ENCODE results near the gene INPP5A.
"Not testable (repeated sequence)": the region's sequence is repeated elsewhere in the genome, so short reads cannot be mapped to it uniquely, and the experiment has no call there.

Gene INPP5A

DNA sequence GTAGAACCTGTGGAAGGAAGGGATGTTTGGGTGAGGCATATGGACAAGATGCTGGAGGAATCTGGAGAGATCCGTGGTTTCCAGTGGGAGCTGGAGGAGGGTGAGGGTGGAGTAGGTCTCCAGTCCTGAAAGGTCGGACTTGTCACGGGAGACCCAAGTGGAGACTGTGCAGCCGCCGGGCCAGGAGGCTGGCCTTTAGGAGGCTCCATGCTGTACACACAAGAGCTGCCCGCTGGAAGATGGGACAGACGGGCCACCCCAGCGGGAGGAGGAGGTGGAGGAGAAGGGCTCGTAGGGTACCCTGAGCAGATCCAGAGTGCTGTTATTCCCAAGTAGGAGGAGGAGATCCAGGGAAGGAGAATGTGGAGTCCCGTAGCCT lies 141.6 kb downstream of the INPP5A start:
- TF ChIP-seq CTCF (conservative IDR thresholded peaks at IDR 0.05; ENCODE audit: low read length), result no peak
- no peak for TF ChIP-seq EZH2phosphoT487 (IDR thresholded peaks at IDR 0.05; ENCODE audit: borderline replicate concordance)
- Histone ChIP-seq H3K4me1 (ENCODE audit: insufficient read depth, low read length, poor library complexity, severe bottlenecking) (peaks cover 3% of the 10 kb centered on the region), H3K9ac (ENCODE audit: low read depth, low read length, poor library complexity, severe bottlenecking) (no peak overlapping the region), H3K4me3 (ENCODE audit: low read length, poor library complexity, severe bottlenecking) (no peak overlapping the region), H3K79me2 (ENCODE audit: insufficient read depth, low read length) (no peaks in the 10 kb centered on the region), H3K36me3 (ENCODE audit: insufficient read depth, low read length) (no peaks in the 10 kb centered on the region), H3K27me3 (ENCODE audit: insufficient read depth, low read length, poor library complexity, severe bottlenecking) (no peaks in the 10 kb centered on the region), H3K9me3 (ENCODE audit: insufficient read depth, low read depth, low read length) (no peaks in the 10 kb centered on the region), H3K4me2 (ENCODE audit: low read depth, low read length, poor library complexity, severe bottlenecking) (no peak overlapping the region), H2AFZ (ENCODE audit: low read length) (no peak overlapping the region), H4K20me1 (ENCODE audit: insufficient read depth, low read length, poor library complexity, severe bottlenecking) (no peaks in the 10 kb centered on the region), H3K9me2 (replicated peaks; ENCODE audit: low read depth, low read length) (no peaks in the 10 kb centered on the region), H3F3A (ENCODE audit: low read depth) (no peaks in the 10 kb centered on the region)

DNA sequence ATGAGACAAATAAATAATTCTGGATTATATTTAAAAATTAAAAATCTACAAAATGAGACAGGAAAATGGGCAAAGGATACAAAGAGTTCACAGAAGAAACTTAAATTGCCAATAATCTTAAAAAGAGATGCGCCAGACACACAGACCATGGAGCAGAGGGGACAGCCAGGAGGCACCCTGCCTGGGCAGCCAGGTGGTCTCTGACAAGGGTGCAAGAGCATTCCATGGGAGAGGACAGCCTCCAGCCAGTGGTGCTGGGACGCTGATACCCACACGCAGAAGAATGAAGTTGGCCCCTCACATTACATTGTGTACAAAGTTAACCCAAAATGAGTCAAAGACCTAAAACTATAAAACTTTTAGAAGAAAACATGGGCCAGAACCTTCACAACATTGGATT lies 142.1 kb downstream of the INPP5A start:
- Histone ChIP-seq H2AFZ (ENCODE audit: low read length) (no peak overlapping the region), H3K4me3 (ENCODE audit: low read length, poor library complexity, severe bottlenecking) (no peak overlapping the region), H4K20me1 (ENCODE audit: insufficient read depth, low read length, poor library complexity, severe bottlenecking) (no peaks in the 10 kb centered on the region), H3K9me2 (replicated peaks; ENCODE audit: low read depth, low read length) (no peaks in the 10 kb centered on the region), H3K9ac (ENCODE audit: low read depth, low read length, poor library complexity, severe bottlenecking) (no peak overlapping the region), H3K27me3 (ENCODE audit: insufficient read depth, low read length, poor library complexity, severe bottlenecking) (no peaks in the 10 kb centered on the region), H3K9me3 (ENCODE audit: insufficient read depth, low read depth, low read length) (no peaks in the 10 kb centered on the region), H3K79me2 (ENCODE audit: insufficient read depth, low read length) (no peaks in the 10 kb centered on the region), H3F3A (ENCODE audit: low read depth) (no peaks in the 10 kb centered on the region), H3K4me1 (ENCODE audit: insufficient read depth, low read length, poor library complexity, severe bottlenecking) (peaks cover 8% of the 10 kb centered on the region), H3K4me2 (ENCODE audit: low read depth, low read length, poor library complexity, severe bottlenecking) (no peak overlapping the region), H3K36me3 (ENCODE audit: insufficient read depth, low read length) (no peaks in the 10 kb centered on the region)
- TF ChIP-seq EZH2phosphoT487 (IDR thresholded peaks at IDR 0.05; ENCODE audit: borderline replicate concordance), result no peak
- TF ChIP-seq CTCF (conservative IDR thresholded peaks at IDR 0.05; ENCODE audit: low read length), result no peak

DNA sequence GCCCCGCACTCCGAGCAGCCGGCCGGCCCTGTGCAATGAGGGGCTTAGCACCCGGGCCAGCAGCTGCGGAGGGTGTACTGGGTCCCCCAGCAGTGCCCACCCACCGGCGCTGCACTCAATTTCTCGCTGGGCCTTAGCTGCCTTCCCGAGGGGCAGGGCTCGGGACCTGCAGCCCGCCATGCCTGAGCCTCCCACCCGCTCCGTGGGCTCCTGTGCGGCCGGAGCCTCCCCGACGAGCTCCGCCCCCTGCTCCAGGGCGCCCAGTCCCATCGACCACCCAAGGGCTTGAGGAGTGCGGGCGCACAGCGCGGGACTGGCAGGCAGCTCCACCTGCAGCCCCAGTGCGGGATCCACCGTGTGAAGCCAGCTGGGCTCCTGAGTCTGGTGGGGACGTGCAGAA lies 143.2 kb downstream of the INPP5A start:
- H4K20me1 ChIP-seq (ENCODE audit: insufficient read depth, low read length, poor library complexity, severe bottlenecking); H3K36me3 ChIP-seq (ENCODE audit: insufficient read depth, low read length); H3K4me2 ChIP-seq (ENCODE audit: low read depth, low read length, poor library complexity, severe bottlenecking); H3K9ac ChIP-seq (ENCODE audit: low read depth, low read length, poor library complexity, severe bottlenecking); H3K79me2 ChIP-seq (ENCODE audit: insufficient read depth, low read length); H2AFZ ChIP-seq (ENCODE audit: low read length); H3K27me3 ChIP-seq (ENCODE audit: insufficient read depth, low read length, poor library complexity, severe bottlenecking); H3K9me2 ChIP-seq (replicated peaks; ENCODE audit: low read depth, low read length); H3F3A ChIP-seq (ENCODE audit: low read depth); H3K4me3 ChIP-seq (ENCODE audit: low read length, poor library complexity, severe bottlenecking); H3K9me3 ChIP-seq (ENCODE audit: insufficient read depth, low read depth, low read length): not testable (repeated sequence)
- H3K4me1 ChIP-seq (ENCODE audit: insufficient read depth, low read length, poor library complexity, severe bottlenecking), result peaks cover 19% of the 10 kb centered on the region

DNA sequence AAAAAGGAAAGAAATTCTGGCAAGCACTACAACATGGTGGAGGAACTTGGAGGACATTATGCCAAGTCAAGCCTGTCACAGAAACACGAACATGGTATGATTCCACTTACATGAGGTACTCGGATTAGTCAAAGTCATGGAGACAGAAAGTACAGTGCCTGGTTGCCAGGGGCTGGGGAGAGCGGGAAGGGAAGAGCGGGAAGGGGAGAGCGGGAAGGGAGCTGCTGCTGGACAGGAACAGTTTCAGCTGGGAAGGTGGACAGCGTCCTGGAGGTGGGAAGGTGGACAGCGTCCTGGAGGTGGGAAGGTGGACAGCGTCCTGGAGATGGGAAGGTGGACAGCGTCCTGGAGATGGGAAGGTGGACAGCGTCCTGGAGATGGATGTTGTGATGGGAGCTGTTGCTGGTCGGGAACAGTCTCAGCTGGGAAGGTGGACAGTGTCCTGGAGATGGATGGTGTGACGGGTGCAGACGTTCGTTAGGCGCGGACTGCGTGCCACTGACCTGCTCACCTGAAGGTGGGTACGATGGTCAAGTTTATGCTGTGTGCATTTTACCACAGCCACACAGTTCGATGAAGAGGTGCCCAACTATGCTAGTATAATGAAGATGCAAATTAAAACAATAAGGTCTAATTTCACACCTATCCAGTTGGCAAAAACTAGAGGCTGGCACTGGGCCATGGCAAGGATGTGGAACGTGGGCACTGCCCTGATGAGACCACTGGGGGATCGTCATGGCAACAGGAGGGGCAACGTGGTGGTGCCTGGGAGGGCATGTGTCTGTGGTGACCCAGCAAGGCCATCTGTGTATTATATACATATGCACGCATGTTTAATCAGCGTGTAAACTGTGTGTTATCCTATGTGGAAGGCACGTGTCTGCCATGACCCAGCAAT lies 144.5 kb downstream of the INPP5A start:
- Histone ChIP-seq H3K79me2 (ENCODE audit: insufficient read depth, low read length) (peaks cover 8% of the 10 kb centered on the region; the same call in 1 of the 2 replicates), H2AFZ (ENCODE audit: low read length) (no peak overlapping the region), H3K4me1 (ENCODE audit: insufficient read depth, low read length, poor library complexity, severe bottlenecking) (peaks cover 21% of the 10 kb centered on the region), H3K4me2 (ENCODE audit: low read depth, low read length, poor library complexity, severe bottlenecking) (no peak overlapping the region), H3F3A (ENCODE audit: low read depth) (no peaks in the 10 kb centered on the region), H3K9ac (ENCODE audit: low read depth, low read length, poor library complexity, severe bottlenecking) (no peak overlapping the region), H3K9me3 (ENCODE audit: insufficient read depth, low read depth, low read length) (no peaks in the 10 kb centered on the region), H4K20me1 (ENCODE audit: insufficient read depth, low read length, poor library complexity, severe bottlenecking) (peaks cover 4% of the 10 kb centered on the region), H3K27me3 (ENCODE audit: insufficient read depth, low read length, poor library complexity, severe bottlenecking) (no peaks in the 10 kb centered on the region), H3K9me2 (replicated peaks; ENCODE audit: low read depth, low read length) (no peaks in the 10 kb centered on the region), H3K36me3 (ENCODE audit: insufficient read depth, low read length) (no peaks in the 10 kb centered on the region), H3K4me3 (ENCODE audit: low read length, poor library complexity, severe bottlenecking) (no peak overlapping the region)
- no peak for TF ChIP-seq CTCF (conservative IDR thresholded peaks at IDR 0.05; ENCODE audit: low read length)
- no peak for TF ChIP-seq EZH2phosphoT487 (IDR thresholded peaks at IDR 0.05; ENCODE audit: borderline replicate concordance)

Measured in Loucy (cell line).